IMR-90 (cell line): ENCODE results near the gene CEACAM1. TPM values are rescaled to one million over a fixed set of nuclear protein-coding genes. Genes with fewer than 3 reads are reported as not detected.

Experiments
- ATAC-seq: fragments of 200-7000 bp; cut with Tn5 transposase; 2 replicates; pipeline ENCODE4 v1.9.1; 2020; ENCODE audit warnings: low read depth, mild to moderate bottlenecking, moderate library complexity
- Bru-seq: library from RNA; stranded (reverse); fragments of 400-500 nt; gene quantifications from one replicate; lab custom pipeline; 2021; lab: Mats Ljungman, UMichigan
- BruChase-seq, 2 experiments: library from RNA; stranded (reverse); fragments of 400-500 nt; gene quantifications; one replicate each; lab custom pipeline; 2021; lab: Mats Ljungman, UMichigan
- BruUV-seq: library from RNA; stranded (reverse); fragments of 400-500 nt; replicated peaks from 2 replicates; lab custom pipeline; 2021; lab: Mats Ljungman, UMichigan
- CTCF ChIA-PET: fragments of 300-600 bp; formaldehyde crosslinking; extraction: SDS; loops from one replicate; lab custom pipeline; 2021; ENCODE audit warnings: antibody characterized with exemption; lab: Yijun Ruan, JAX
- POLR2A ChIA-PET: fragments of 300-600 bp; sonication (Branson Sonifier 250); formaldehyde crosslinking; loops from one replicate; lab custom pipeline; 2022; ENCODE audit warnings: antibody characterized with exemption; ENCODE audit not compliant: unreplicated experiment; lab: Charles Lee
- DNase-seq: peaks from one replicate; pipeline ENCODE4 v3.0.0; 2013
- H2AFZ ChIP-seq: replicated peaks from 2 replicates; pipeline ENCODE3; 2013; ENCODE audit warnings: low read length, mild to moderate bottlenecking; ENCODE audit not compliant: poor library complexity
- H2AK5ac ChIP-seq: 2 replicates; pipeline ENCODE4 v1.6.1; 2013; ENCODE audit warnings: low read depth, low read length, inconsistent platforms
- H2AK9ac ChIP-seq: replicated peaks from 2 replicates; pipeline ENCODE3; 2013; ENCODE audit warnings: mild to moderate bottlenecking, low read depth, low read length, moderate library complexity; ENCODE audit not compliant: poor library complexity
- H2BK120ac ChIP-seq: 2 replicates; pipeline ENCODE4 v1.6.1; 2013; ENCODE audit warnings: low read depth, low read length, inconsistent platforms
- H2BK15ac ChIP-seq: 3 replicates; pipeline ENCODE4 v1.6.1; 2013; ENCODE audit warnings: low read depth, low read length, inconsistent platforms
- H2BK20ac ChIP-seq: 2 replicates; pipeline ENCODE4 v1.6.1; 2013; ENCODE audit warnings: low read depth, mild to moderate bottlenecking, inconsistent platforms, low read length, moderate library complexity
- H2BK5ac ChIP-seq: 2 replicates; pipeline ENCODE4 v1.6.1; 2013; ENCODE audit warnings: mild to moderate bottlenecking, low read depth, low read length, inconsistent platforms; ENCODE audit not compliant: poor library complexity, severe bottlenecking
- H3K14ac ChIP-seq: replicated peaks from 2 replicates; pipeline ENCODE4 v1.6.1; 2013; ENCODE audit warnings: low read depth, low read length, inconsistent platforms
- H3K18ac ChIP-seq: 2 replicates; pipeline ENCODE4 v1.6.1; 2013; ENCODE audit warnings: low read depth, low read length, control low read depth
- H3K23ac ChIP-seq: 2 replicates; pipeline ENCODE4 v1.6.1; 2013; ENCODE audit warnings: low read depth, low read length, inconsistent platforms
- H3K27ac ChIP-seq: 2 replicates; pipeline ENCODE4 v1.5.1; 2013; ENCODE audit warnings: mild to moderate bottlenecking, control low read depth, low read length; ENCODE audit not compliant: insufficient read depth
- H3K27me3 ChIP-seq: 2 replicates; pipeline ENCODE4 v1.6.1; 2013; ENCODE audit warnings: low read length; ENCODE audit not compliant: control insufficient read depth, insufficient read depth
- H3K36me3 ChIP-seq: 2 replicates; pipeline ENCODE4 v1.6.1; 2013; ENCODE audit warnings: low read length, mixed read lengths; ENCODE audit not compliant: control insufficient read depth, insufficient read depth
- H3K4ac ChIP-seq: 2 replicates; pipeline ENCODE4 v1.6.1; 2013; ENCODE audit warnings: low read depth, low read length, inconsistent platforms
- H3K4me1 ChIP-seq: 2 replicates; pipeline ENCODE4 v1.6.1; 2013; ENCODE audit warnings: low read length, mixed read lengths; ENCODE audit not compliant: control insufficient read depth, insufficient read depth
- H3K4me2 ChIP-seq: 2 replicates; pipeline ENCODE4 v1.6.1; 2013; ENCODE audit warnings: low read depth, mild to moderate bottlenecking, control low read depth, low read length, moderate library complexity
- H3K4me3 ChIP-seq: 2 replicates; pipeline ENCODE4 v1.5.1; 2013; ENCODE audit warnings: low read depth, mild to moderate bottlenecking, control low read depth, low read length, moderate library complexity; ENCODE audit not compliant: insufficient read depth
- H3K56ac ChIP-seq: 2 replicates; pipeline ENCODE4 v1.6.1; 2013; ENCODE audit warnings: low read length, inconsistent platforms; ENCODE audit not compliant: insufficient read depth; ENCODE audit errors: extremely low read depth
- H3K79me1 ChIP-seq, 2 experiments: 2 replicates each; pipeline ENCODE4 v1.6.1; 2013; ENCODE audit warnings: low read length in 2 of 2, inconsistent platforms in 1 of 2, low read depth in 1 of 2
- H3K9ac ChIP-seq: 2 replicates; pipeline ENCODE4 v1.6.1; 2013; ENCODE audit warnings: low read depth, low read length, control low read depth
- H3K9me1 ChIP-seq: 2 replicates; pipeline ENCODE4 v1.6.1; 2013; ENCODE audit warnings: low read length, inconsistent platforms; ENCODE audit not compliant: insufficient read depth
- H3K9me3 ChIP-seq: 2 replicates; pipeline ENCODE4 v1.6.1; 2013; ENCODE audit warnings: low read length; ENCODE audit not compliant: control insufficient read depth, insufficient read depth
- H4K20me1 ChIP-seq: 2 replicates; pipeline ENCODE4 v1.6.1; 2013; ENCODE audit warnings: low read length, inconsistent platforms; ENCODE audit not compliant: insufficient read depth
- H4K5ac ChIP-seq: 2 replicates; pipeline ENCODE4 v1.6.1; 2013; ENCODE audit warnings: mild to moderate bottlenecking, low read depth, low read length, control low read depth
- H4K8ac ChIP-seq, 2 experiments: 2 replicates each; pipeline ENCODE4 v1.6.1; 2013; ENCODE audit warnings: low read depth in 2 of 2, low read length in 2 of 2, control low read depth in 1 of 2, inconsistent platforms in 1 of 2
- H4K91ac ChIP-seq: 2 replicates; pipeline ENCODE4 v1.6.1; 2013; ENCODE audit warnings: low read depth, low read length, inconsistent platforms; ENCODE audit not compliant: insufficient read depth
- CHD1 ChIP-seq: IDR thresholded peaks from 2 replicates; pipeline ENCODE4 v1.6.1; 2012; ENCODE audit warnings: low read depth, low read length, improper control_type of control experiment
- MAZ ChIP-seq: IDR thresholded peaks from 2 replicates; pipeline ENCODE4 v1.6.1; 2012; ENCODE audit warnings: low read depth, mild to moderate bottlenecking, low read length, improper control_type of control experiment, moderate library complexity, borderline replicate concordance
- NFE2L2 ChIP-seq: fragments of 150-350 bp; IDR thresholded peaks from 2 replicates; pipeline ENCODE4 v1.6.1; 2016; ENCODE audit warnings: low read depth, mild to moderate bottlenecking, low read length
- POLR2A ChIP-seq: IDR thresholded peaks from 2 replicates; pipeline ENCODE4 v1.6.1; 2012; ENCODE audit warnings: mild to moderate bottlenecking, low read depth, low read length
- RAD21 ChIP-seq: IDR thresholded peaks from 2 replicates; pipeline ENCODE4 v1.6.1; 2012; ENCODE audit warnings: low read length, improper control_type of control experiment
- RFX5 ChIP-seq: IDR thresholded peaks from 2 replicates; pipeline ENCODE4 v1.8.0; 2012; ENCODE audit warnings: low read depth, mild to moderate bottlenecking, low read length, moderate library complexity
- SMC3 ChIP-seq: fragments of 150-350 bp; IDR thresholded peaks from 2 replicates; pipeline ENCODE4 v1.6.1; 2016; ENCODE audit warnings: low read depth, mild to moderate bottlenecking, antibody characterized with exemption, low read length, moderate library complexity
- WGBS, 2 experiments: methylation state at CpG; one replicate each; pipeline versions ENCODE4 v1.1.5 to v1.1.7; 2013; ENCODE audit warnings: missing lambda C conversion rate in 2 of 2; ENCODE audit not compliant: insufficient read length in 1 of 2; ENCODE audit errors: extremely low coverage in 2 of 2; 5-methylcytosine and 5-hydroxymethylcytosine counted together
- dilution Hi-C: fragments of 300-500 bp; cut with HindIII; formaldehyde crosslinking; loops from one replicate; pipeline ENCODE4 v1.14.3; 2018; ENCODE audit warnings: low sequenced_read_pairs; ENCODE audit not compliant: unreplicated experiment
- in situ Hi-C: fragments of 300-500 bp; cut with MboI; formaldehyde crosslinking; loops from 3 replicates; pipeline ENCODE4 v1.14.3; 2019; ENCODE audit warnings: low sequenced_read_pairs, inconsistent platforms, mixed read lengths
- intact Hi-C: fragments of 100-400 bp; cut with micrococcal nuclease; formaldehyde crosslinking; loops from 2 replicates; pipeline ENCODE4 v1.10.0; 2022
- long read RNA-seq: library from polyadenylated mRNA; unstranded; transcript quantifications from one replicate; pipeline ENCODE4 v2.0.0, GENCODE V29; 2021; ENCODE audit not compliant: unreplicated experiment
- polyA plus RNA-seq, 3 experiments: library from polyadenylated mRNA; depleted of rRNA; stranded (reverse); fragments of >200 nt; gene quantifications; 2 replicates each; pipeline ENCODE4 v1.2.3, GENCODE V29; 2012; ENCODE audit warnings: low replicate concordance in 1 of 3
- total RNA-seq: library from RNA; depleted of rRNA; stranded (reverse); fragments of >200 nt; gene quantifications from 2 replicates; pipeline ENCODE4 v1.2.3, GENCODE V29; 2012; rRNA removed
- TF ChIP-seq, protein P1 (sequence below): conservative IDR thresholded peaks from 2 replicates; pipeline ENCODE4 v1.5.1; 2012; ENCODE audit warnings: mild to moderate bottlenecking, low read depth, low read length, improper control_type of control experiment
- TF ChIP-seq, protein P2 (sequence below): fragments of 150-350 bp; IDR thresholded peaks from 2 replicates; pipeline ENCODE4 v1.6.1; 2016; ENCODE audit warnings: low read depth, mild to moderate bottlenecking, low read length, moderate library complexity, borderline replicate concordance
- TF ChIP-seq, protein P3 (sequence below): fragments of 150-350 bp; IDR thresholded peaks from 2 replicates; pipeline ENCODE4 v1.6.1; 2017; ENCODE audit warnings: mild to moderate bottlenecking, antibody characterized with exemption, low read length, low read depth

CEACAM1 gene
- not detected in 2 replicates for total RNA-seq
- not detected in 2 replicates for polyA plus RNA-seq (2012; rRNA removed)
- polyA plus RNA-seq (2012; cell fraction: cytosol; rRNA removed), result not detected in 2 replicates
- 0.03 TPM in 1 of 2 replicates, not detected in the other for polyA plus RNA-seq (2012; cell fraction: nucleus; rRNA removed; ENCODE audit: low replicate concordance)
- Bru-seq, nascent RNA, result percentile 5 among the genes with signal in this experiment
- not detected for BruChase-seq, experiment 1, labeled RNA remaining after a 6-hour chase
- percentile 8 among the genes with signal in this experiment for BruChase-seq, experiment 2, labeled RNA remaining after a 2-hour chase
- long read RNA-seq, result 0 reads

DNA sequence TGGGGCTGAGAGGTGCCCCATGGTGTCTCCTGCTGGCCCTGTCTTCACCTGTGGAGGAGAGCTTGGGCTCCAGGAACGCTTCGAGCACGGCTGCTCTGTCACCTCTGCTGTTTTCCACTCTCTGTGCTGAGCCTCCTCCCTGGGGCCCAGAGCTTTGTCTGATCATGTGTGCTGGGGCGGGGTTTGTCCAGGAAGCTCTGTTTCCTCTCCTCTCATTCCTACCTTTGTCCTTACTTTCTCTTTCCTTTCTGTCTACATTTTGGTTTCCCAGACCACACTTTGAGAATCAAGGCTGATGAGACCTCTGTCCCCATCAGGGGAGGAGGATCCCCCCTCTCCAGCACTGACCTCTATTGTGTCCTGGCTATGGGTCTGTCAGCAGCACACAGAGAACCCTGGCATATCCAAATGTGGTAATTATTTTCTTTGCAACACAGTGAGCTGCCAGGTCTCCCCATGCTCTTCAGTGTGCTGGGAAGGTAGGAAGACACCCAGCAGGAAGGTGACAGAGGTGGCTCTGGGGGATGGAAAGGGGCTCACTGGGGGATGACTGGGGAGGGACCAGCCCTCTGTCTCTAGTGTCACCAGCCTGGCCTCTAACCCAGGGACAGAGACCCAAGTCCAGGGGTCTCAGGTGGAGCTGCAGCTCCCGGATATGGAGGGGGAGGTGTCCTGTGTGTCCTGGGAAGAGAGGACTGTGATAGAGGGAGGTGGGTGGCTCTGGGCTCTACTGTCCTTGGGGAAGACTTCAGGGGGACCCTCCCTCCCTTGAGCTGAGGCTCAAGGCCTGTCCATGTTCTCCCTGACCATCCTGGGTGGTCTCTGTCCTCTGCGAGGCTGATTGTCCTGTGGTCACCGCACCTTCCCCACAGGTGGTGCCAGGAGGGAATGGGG is at the start of gene CEACAM1:
Gene CEACAM1, minus strand, starts transcription at position 128 of the 894 bp plus-strand sequence. Its CDS starts 107 bp downstream, at position 21.
- dilution Hi-C loops, result no loop called here
- no peaks in the 10 kb centered on the region for H3K9me1 ChIP-seq
- H3K27me3 ChIP-seq, result peaks cover 20% of the 10 kb centered on the region
- H3K4ac ChIP-seq, result no peak within 1 kb of the TSS
- no peak within 1 kb of the TSS for H2BK5ac ChIP-seq
- TF ChIP-seq RFX5 (no peak), MAZ (no peak), RAD21 (no peak), CHD1 (no peak), SMC3 (no peak), POLR2A (no peak), NFE2L2 (no peak)
- TF ChIP-seq, protein P1, sequence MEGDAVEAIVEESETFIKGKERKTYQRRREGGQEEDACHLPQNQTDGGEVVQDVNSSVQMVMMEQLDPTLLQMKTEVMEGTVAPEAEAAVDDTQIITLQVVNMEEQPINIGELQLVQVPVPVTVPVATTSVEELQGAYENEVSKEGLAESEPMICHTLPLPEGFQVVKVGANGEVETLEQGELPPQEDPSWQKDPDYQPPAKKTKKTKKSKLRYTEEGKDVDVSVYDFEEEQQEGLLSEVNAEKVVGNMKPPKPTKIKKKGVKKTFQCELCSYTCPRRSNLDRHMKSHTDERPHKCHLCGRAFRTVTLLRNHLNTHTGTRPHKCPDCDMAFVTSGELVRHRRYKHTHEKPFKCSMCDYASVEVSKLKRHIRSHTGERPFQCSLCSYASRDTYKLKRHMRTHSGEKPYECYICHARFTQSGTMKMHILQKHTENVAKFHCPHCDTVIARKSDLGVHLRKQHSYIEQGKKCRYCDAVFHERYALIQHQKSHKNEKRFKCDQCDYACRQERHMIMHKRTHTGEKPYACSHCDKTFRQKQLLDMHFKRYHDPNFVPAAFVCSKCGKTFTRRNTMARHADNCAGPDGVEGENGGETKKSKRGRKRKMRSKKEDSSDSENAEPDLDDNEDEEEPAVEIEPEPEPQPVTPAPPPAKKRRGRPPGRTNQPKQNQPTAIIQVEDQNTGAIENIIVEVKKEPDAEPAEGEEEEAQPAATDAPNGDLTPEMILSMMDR, result no peak
- TF ChIP-seq, protein P2, sequence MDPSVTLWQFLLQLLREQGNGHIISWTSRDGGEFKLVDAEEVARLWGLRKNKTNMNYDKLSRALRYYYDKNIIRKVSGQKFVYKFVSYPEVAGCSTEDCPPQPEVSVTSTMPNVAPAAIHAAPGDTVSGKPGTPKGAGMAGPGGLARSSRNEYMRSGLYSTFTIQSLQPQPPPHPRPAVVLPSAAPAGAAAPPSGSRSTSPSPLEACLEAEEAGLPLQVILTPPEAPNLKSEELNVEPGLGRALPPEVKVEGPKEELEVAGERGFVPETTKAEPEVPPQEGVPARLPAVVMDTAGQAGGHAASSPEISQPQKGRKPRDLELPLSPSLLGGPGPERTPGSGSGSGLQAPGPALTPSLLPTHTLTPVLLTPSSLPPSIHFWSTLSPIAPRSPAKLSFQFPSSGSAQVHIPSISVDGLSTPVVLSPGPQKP, result no peak
- TF ChIP-seq, protein P3, sequence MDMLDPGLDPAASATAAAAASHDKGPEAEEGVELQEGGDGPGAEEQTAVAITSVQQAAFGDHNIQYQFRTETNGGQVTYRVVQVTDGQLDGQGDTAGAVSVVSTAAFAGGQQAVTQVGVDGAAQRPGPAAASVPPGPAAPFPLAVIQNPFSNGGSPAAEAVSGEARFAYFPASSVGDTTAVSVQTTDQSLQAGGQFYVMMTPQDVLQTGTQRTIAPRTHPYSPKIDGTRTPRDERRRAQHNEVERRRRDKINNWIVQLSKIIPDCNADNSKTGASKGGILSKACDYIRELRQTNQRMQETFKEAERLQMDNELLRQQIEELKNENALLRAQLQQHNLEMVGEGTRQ, result no peak
- no peak within 1 kb of the TSS for H2BK20ac ChIP-seq
- WGBS, 2 experiments, result 60% methylated on average over 1 of the region's 7 CpGs; no CpG with 5 or more reads in 1 of the 2 experiments
- no peak within 1 kb of the TSS for H3K56ac ChIP-seq
- no peak within 1 kb of the TSS for H3K4me2 ChIP-seq
- no peak within 1 kb of the TSS for H4K5ac ChIP-seq
- H3K18ac ChIP-seq, result no peak within 1 kb of the TSS
- no TSS peak for BruUV-seq
- no peaks in the 10 kb centered on the region for H3K4me1 ChIP-seq
- H2AFZ ChIP-seq, result peak within 1 kb of the TSS; percentile 21
- no peak within 1 kb of the TSS for H3K27ac ChIP-seq
- H4K20me1 ChIP-seq, result no peaks in the 10 kb centered on the region
- no peak within 1 kb of the TSS for H4K91ac ChIP-seq
- CTCF ChIA-PET, result no interaction called here
- H3K9ac ChIP-seq, result no peak within 1 kb of the TSS
- in situ Hi-C loops, result loop anchor here (5.0 kb wide), 1 partner anchor 76 kb away; no protein-coding TSS in a partner anchor
- no peak within 1 kb of the TSS for H2BK120ac ChIP-seq
- no peak within 1 kb of the TSS for H4K8ac ChIP-seq
- no peaks in the 10 kb centered on the region for H3K9me3 ChIP-seq
- H3K4me3 ChIP-seq, result no peak within 1 kb of the TSS
- no peak within 1 kb of the TSS for H2AK9ac ChIP-seq
- POLR2A ChIA-PET, result no interaction called here
- no peak within 1 kb of the TSS for H2AK5ac ChIP-seq
- ATAC-seq, result no peak
- H3K79me1 ChIP-seq, result no peaks in the 10 kb centered on the region
- no peaks in the 10 kb centered on the region for H3K36me3 ChIP-seq
- no peak within 1 kb of the TSS for H3K23ac ChIP-seq
- DNase-seq, result no peak
- H2BK15ac ChIP-seq, result no peak within 1 kb of the TSS
- H3K14ac ChIP-seq, result no peak within 1 kb of the TSS
- intact Hi-C loops, result loop anchor here (1.0 kb wide), 1 partner anchor 78 kb away; no protein-coding TSS in a partner anchor
